ENCODE measurements around the gene LINC01488.

DNA sequence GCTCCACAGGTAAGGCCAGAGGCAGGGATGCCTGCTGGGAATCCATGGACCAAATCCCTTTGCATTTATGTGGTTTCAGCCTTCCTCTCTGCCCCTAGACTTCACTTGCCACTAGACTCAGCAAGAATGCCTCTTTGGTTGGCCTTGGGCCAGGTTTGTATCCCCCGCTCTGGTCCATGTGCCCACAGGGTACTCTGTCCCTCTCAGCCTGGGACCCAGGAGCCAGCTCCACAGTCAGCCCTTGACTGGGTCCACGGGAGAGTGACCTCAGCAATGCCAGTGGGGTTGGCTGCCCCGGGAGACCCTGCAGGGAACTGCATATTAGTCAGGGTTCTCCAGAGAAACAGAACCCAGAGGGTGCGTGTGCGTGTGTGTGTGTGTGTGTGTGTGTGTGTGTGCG lies 28.3 kb upstream of the LINC01488 start:
- TF ChIP-seq, protein P1, sequence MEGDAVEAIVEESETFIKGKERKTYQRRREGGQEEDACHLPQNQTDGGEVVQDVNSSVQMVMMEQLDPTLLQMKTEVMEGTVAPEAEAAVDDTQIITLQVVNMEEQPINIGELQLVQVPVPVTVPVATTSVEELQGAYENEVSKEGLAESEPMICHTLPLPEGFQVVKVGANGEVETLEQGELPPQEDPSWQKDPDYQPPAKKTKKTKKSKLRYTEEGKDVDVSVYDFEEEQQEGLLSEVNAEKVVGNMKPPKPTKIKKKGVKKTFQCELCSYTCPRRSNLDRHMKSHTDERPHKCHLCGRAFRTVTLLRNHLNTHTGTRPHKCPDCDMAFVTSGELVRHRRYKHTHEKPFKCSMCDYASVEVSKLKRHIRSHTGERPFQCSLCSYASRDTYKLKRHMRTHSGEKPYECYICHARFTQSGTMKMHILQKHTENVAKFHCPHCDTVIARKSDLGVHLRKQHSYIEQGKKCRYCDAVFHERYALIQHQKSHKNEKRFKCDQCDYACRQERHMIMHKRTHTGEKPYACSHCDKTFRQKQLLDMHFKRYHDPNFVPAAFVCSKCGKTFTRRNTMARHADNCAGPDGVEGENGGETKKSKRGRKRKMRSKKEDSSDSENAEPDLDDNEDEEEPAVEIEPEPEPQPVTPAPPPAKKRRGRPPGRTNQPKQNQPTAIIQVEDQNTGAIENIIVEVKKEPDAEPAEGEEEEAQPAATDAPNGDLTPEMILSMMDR (IDR thresholded peaks at IDR 0.05): no peak
- TF ChIP-seq POLR2AphosphoS5 (IDR thresholded peaks at IDR 0.05): no peak
- TF ChIP-seq POLR2A (IDR thresholded peaks at IDR 0.05): no peak
- TF ChIP-seq EP300 (IDR thresholded peaks at IDR 0.05; ENCODE audit: low read depth): no peak

Data from transverse colon (tissue), 4 donors.